Fibroblast of lung (primary cell): Measurements from ENCODE around the gene FGGY.

ENCODE experiments used
- EZH2 ChIP-seq: IDR thresholded peaks from 2 replicates; pipeline ENCODE4 v1.5.1; 2012; ENCODE audit warnings: low read length, control low read depth, mild to moderate bottlenecking; ENCODE audit errors: missing control alignments
- TF ChIP-seq, protein P1 (sequence below), 2 donors: IDR thresholded peaks in 1 of 2; conservative IDR thresholded peaks in 1 of 2; 1 replicate in 1 of 2; 2 replicates in 1 of 2; pipeline ENCODE4 v1.5.1; 2011 to 2012; ENCODE audit warnings: low read length in 2 of 2, control low read depth in 1 of 2, inconsistent platforms in 1 of 2, low read depth in 1 of 2, mild to moderate bottlenecking in 1 of 2

DNA sequence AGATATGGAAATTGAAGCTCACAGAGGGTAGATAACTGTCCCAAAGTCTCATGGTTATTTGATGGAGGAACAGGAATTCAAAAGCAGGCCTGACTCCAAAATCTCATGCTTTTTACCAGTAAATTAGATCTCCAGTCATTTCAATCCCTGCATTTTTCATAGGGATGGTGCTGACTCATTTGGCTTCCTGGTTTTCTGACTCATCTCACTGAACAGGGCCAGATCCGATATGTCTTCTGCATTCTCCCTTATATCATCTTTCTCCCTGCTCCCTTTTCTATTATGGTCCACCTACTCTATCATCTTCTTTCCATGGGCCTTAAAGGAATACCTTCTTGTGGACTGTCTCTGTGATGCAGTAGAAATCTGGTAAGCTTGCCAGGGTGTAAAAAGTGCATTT lies 187.2 kb downstream of the FGGY start:
- TF ChIP-seq EZH2: no peak
- TF ChIP-seq, protein P1, sequence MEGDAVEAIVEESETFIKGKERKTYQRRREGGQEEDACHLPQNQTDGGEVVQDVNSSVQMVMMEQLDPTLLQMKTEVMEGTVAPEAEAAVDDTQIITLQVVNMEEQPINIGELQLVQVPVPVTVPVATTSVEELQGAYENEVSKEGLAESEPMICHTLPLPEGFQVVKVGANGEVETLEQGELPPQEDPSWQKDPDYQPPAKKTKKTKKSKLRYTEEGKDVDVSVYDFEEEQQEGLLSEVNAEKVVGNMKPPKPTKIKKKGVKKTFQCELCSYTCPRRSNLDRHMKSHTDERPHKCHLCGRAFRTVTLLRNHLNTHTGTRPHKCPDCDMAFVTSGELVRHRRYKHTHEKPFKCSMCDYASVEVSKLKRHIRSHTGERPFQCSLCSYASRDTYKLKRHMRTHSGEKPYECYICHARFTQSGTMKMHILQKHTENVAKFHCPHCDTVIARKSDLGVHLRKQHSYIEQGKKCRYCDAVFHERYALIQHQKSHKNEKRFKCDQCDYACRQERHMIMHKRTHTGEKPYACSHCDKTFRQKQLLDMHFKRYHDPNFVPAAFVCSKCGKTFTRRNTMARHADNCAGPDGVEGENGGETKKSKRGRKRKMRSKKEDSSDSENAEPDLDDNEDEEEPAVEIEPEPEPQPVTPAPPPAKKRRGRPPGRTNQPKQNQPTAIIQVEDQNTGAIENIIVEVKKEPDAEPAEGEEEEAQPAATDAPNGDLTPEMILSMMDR (conservative IDR thresholded peaks at IDR 0.05 in 1 of 2, IDR thresholded peaks at IDR 0.05 in 1 of 2; ENCODE audit: low read depth in 1 of 2, low read length in 2 of 2): no peak
